ENCODE data around the gene ZMIZ1. TPM values are rescaled to one million over a fixed set of nuclear protein-coding genes. Genes with fewer than 3 reads are reported as not detected.

ZMIZ1 gene
- total and polyA plus RNA-seq, 2 experiments from 2014 or later: 9.2 to 30.9 TPM

- no peak for TF ChIP-seq ZNF462 (CRISPR knock-in tag; IDR thresholded peaks at IDR 0.05)
Observed at GRCh38 chr10:79115302-79115701, 46.5 kb downstream of the ZMIZ1 start (continued).

- no peak overlapping the region for H3K27ac ChIP-seq (ENCODE audit: low read depth)
- H3K9me2 ChIP-seq (ENCODE audit: insufficient read depth): no peaks in the 10 kb centered on the region
- H3F3A ChIP-seq (replicated peaks; ENCODE audit: low read depth): no peaks in the 10 kb centered on the region
- DNase-seq (ENCODE audit: low spot score): no peak
- H3K79me2 ChIP-seq (replicated peaks; ENCODE audit: insufficient read depth): peaks cover 69% of the 10 kb centered on the region
- H4K20me1 ChIP-seq (replicated peaks; ENCODE audit: insufficient read depth): peaks cover 14% of the 10 kb centered on the region; the same call in 1 of the 2 replicates
- peaks cover 21% of the 10 kb centered on the region for H3K4me1 ChIP-seq (ENCODE audit: insufficient read depth)
- no peak overlapping the region for H3K4me3 ChIP-seq
- ATAC-seq: no peak
- H3K36me3 ChIP-seq (ENCODE audit: insufficient read depth): no peaks in the 10 kb centered on the region
- H3K4me3 Mint-ChIP-seq: no peak overlapping the region
- no peak overlapping the region for H3K27ac Mint-ChIP-seq
- no peak overlapping the region for H3K4me2 ChIP-seq
- H3K27me3 Mint-ChIP-seq (ENCODE audit: insufficient read depth, low read depth, poor library complexity): peaks cover 18% of the 10 kb centered on the region
- no peaks in the 10 kb centered on the region for H3K27me3 ChIP-seq (ENCODE audit: insufficient read depth)
- H2AFZ ChIP-seq: no peak overlapping the region
- H3K4me1 Mint-ChIP-seq: peaks cover 61% of the 10 kb centered on the region
- H3K9me3 Mint-ChIP-seq: no peaks in the 10 kb centered on the region
- peaks cover 20% of the 10 kb centered on the region for H3K36me3 Mint-ChIP-seq (ENCODE audit: low read depth)
- no peak for TF ChIP-seq CREB1 (CRISPR knock-in tag; IDR thresholded peaks at IDR 0.05; ENCODE audit: low read depth)
- no peak for TF ChIP-seq ZNF462 (CRISPR knock-in tag; IDR thresholded peaks at IDR 0.05)
- no peak for TF ChIP-seq ZNF331 (CRISPR knock-in tag; IDR thresholded peaks at IDR 0.05; ENCODE audit: low read depth)
- no peak for TF ChIP-seq POLR2AphosphoS5 (IDR thresholded peaks at IDR 0.05; ENCODE audit: low read depth)
- TF ChIP-seq STAT1 (IDR thresholded peaks at IDR 0.05; ENCODE audit: unreplicated experiment): no peak
- no peak for TF ChIP-seq CTCF (conservative IDR thresholded peaks at IDR 0.05; ENCODE audit: low read depth in 2 of 2)
- no peak for TF ChIP-seq JUNB (IDR thresholded peaks at IDR 0.05; ENCODE audit: unreplicated experiment)
- no peak for TF ChIP-seq ZNF114 (CRISPR knock-in tag; IDR thresholded peaks at IDR 0.05)
Observed at GRCh38 chr10:79116368-79116767, 47.6 kb downstream of the ZMIZ1 start.

Measured in GM23338 (cell line).